DOHH2 (cell line): ENCODE results near the gene PALM.

Experiments
- H3F3A ChIP-seq: fragments of 200-600 bp; sonication (generic), shearing (Covaris generic); 2 replicates; pipeline ENCODE4 v1.6.0; 2016; ENCODE audit warnings: antibody characterized with exemption, mild to moderate bottlenecking; ENCODE audit not compliant: control insufficient read depth, insufficient read depth
- H3K27ac ChIP-seq: fragments of 200-600 bp; sonication (generic); 2 replicates; pipeline ENCODE4 v1.5.1; 2014; ENCODE audit warnings: low read depth, mild to moderate bottlenecking, low read length, moderate library complexity
- H3K27me3 ChIP-seq: fragments of 200-600 bp; sonication (generic); 2 replicates; pipeline ENCODE4 v1.6.1; 2014; ENCODE audit warnings: mild to moderate bottlenecking, low read length, mixed read lengths; ENCODE audit not compliant: control insufficient read depth
- H3K36me3 ChIP-seq: fragments of 200-600 bp; sonication (generic); 2 replicates; pipeline ENCODE4 v1.6.1; 2014; ENCODE audit warnings: mild to moderate bottlenecking, low read length, moderate library complexity, mixed read lengths; ENCODE audit not compliant: control insufficient read depth
- H3K4me1 ChIP-seq: fragments of 200-600 bp; sonication (generic); 2 replicates; pipeline ENCODE4 v1.6.1; 2014; ENCODE audit warnings: mild to moderate bottlenecking, low read length, mixed read lengths; ENCODE audit not compliant: control insufficient read depth
- H3K4me2 ChIP-seq: fragments of 200-600 bp; sonication (generic); 2 replicates; pipeline ENCODE4 v1.6.0; 2014; ENCODE audit warnings: mild to moderate bottlenecking, low read length, moderate library complexity
- H3K4me3 ChIP-seq: fragments of 200-600 bp; sonication (generic); 2 replicates; pipeline ENCODE4 v1.5.1; 2014; ENCODE audit warnings: mild to moderate bottlenecking, low read length, mixed read lengths
- H3K79me2 ChIP-seq: fragments of 200-600 bp; sonication (generic); 2 replicates; pipeline ENCODE4 v1.6.1; 2014; ENCODE audit warnings: mild to moderate bottlenecking, low read length, mixed read lengths; ENCODE audit not compliant: control insufficient read depth
- H3K9me2 ChIP-seq: fragments of 200-600 bp; sonication (generic); replicated peaks from 2 replicates; pipeline ENCODE4 v1.6.1; 2014; ENCODE audit warnings: mild to moderate bottlenecking, low read length, mixed read lengths; ENCODE audit not compliant: control insufficient read depth
- H3K9me3 ChIP-seq: fragments of 200-600 bp; sonication (generic); 2 replicates; pipeline ENCODE4 v1.6.1; 2014; ENCODE audit warnings: antibody characterized with exemption, low read length, mixed read lengths; ENCODE audit not compliant: control insufficient read depth, insufficient read depth
- H4K20me1 ChIP-seq: fragments of 200-600 bp; sonication (generic); 2 replicates; pipeline ENCODE4 v1.6.0; 2014; ENCODE audit warnings: low read depth, mild to moderate bottlenecking, antibody characterized with exemption, low read length, moderate library complexity; ENCODE audit not compliant: control insufficient read depth, insufficient read depth
- EZH2phosphoT487 ChIP-seq: fragments of 200-600 bp; sonication (generic); IDR thresholded peaks from 2 replicates; pipeline ENCODE4 v1.6.1; 2017; ENCODE audit warnings: borderline replicate concordance, mild to moderate bottlenecking, antibody characterized with exemption, low read length, moderate library complexity, mixed read lengths
- TF ChIP-seq, protein P1 (sequence below): fragments of 200-600 bp; sonication (generic); IDR thresholded peaks from one replicate; pipeline ENCODE4 v1.5.1; 2014; ENCODE audit warnings: antibody characterized with exemption, mild to moderate bottlenecking, low read depth, low read length; ENCODE audit not compliant: poor library complexity, severe bottlenecking

The PALM gene

DNA sequence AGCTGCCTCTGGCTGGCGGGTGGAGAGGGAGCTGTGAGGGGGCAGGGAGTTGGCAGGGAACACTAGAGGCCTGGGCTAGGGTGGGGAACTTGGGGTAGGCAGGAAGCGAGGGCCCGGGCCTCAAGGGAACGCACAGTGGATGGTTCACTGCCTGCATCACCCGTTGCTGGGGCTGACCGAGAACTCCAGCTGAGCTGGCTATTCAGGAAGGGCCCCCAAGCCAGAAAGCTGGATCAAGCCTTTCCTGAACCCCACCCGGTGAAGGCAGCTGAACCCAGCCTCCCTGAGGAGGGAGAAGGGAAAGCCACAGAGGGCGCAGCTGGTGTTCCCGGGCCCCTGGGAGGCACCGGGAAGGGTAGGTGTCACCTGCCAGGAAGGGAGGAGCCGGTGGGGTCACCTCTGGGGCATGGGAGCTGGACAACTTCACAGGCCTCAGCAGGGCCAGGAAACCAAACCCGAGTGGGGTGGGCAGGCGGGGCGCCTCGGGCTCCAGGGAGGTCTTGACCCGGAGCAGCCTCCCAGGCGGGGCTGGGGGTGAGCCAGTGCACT, 13.9 kb downstream of the PALM start:
- Histone ChIP-seq H3K27ac (no peak overlapping the region), H3K4me2 (peak overlapping the region; percentile 37), H4K20me1 (no peaks in the 10 kb centered on the region), H3K36me3 (no peaks in the 10 kb centered on the region), H3K9me2 (no peaks in the 10 kb centered on the region), H3K79me2 (no peaks in the 10 kb centered on the region), H3K4me3 (no peak overlapping the region), H3K4me1 (peaks cover 12% of the 10 kb centered on the region), H3K27me3 (peaks cover 12% of the 10 kb centered on the region), H3F3A (no peaks in the 10 kb centered on the region), H3K9me3 (no peaks in the 10 kb centered on the region)
- TF ChIP-seq, protein P1, sequence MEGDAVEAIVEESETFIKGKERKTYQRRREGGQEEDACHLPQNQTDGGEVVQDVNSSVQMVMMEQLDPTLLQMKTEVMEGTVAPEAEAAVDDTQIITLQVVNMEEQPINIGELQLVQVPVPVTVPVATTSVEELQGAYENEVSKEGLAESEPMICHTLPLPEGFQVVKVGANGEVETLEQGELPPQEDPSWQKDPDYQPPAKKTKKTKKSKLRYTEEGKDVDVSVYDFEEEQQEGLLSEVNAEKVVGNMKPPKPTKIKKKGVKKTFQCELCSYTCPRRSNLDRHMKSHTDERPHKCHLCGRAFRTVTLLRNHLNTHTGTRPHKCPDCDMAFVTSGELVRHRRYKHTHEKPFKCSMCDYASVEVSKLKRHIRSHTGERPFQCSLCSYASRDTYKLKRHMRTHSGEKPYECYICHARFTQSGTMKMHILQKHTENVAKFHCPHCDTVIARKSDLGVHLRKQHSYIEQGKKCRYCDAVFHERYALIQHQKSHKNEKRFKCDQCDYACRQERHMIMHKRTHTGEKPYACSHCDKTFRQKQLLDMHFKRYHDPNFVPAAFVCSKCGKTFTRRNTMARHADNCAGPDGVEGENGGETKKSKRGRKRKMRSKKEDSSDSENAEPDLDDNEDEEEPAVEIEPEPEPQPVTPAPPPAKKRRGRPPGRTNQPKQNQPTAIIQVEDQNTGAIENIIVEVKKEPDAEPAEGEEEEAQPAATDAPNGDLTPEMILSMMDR: no peak
- TF ChIP-seq EZH2phosphoT487: no peak

DNA sequence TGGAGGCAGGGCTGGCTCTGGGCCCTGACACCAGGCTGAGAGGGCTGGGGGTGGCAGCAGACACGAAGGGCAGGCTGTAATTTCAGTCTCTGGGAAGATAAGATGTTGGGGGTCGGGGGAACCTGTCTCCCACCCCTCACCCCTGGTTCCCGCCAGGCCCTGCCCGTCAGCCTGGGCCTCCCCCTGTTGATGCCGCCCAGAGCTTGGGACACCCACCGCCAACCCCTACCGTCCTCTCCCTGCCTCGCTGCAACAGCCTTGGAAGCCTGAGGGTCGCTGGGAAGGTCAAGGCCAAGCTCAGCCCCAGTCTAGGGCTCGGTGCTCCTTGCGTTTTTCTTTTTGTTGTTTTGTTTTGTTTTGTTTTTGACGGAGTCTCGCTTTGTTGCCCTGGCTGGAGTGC, 14.5 kb downstream of the PALM start:
- Histone ChIP-seq H4K20me1 (no peaks in the 10 kb centered on the region), H3K4me3 (no peak overlapping the region), H3F3A (no peaks in the 10 kb centered on the region), H3K9me2 (no peaks in the 10 kb centered on the region), H3K36me3 (no peaks in the 10 kb centered on the region), H3K9me3 (no peaks in the 10 kb centered on the region), H3K4me1 (peaks cover 12% of the 10 kb centered on the region), H3K79me2 (no peaks in the 10 kb centered on the region), H3K27me3 (peaks cover 12% of the 10 kb centered on the region), H3K4me2 (peak overlapping the region; percentile 37; the same call in 1 of the 2 replicates), H3K27ac (no peak overlapping the region)
- TF ChIP-seq, protein P1: no peak
- no peak for TF ChIP-seq EZH2phosphoT487

DNA sequence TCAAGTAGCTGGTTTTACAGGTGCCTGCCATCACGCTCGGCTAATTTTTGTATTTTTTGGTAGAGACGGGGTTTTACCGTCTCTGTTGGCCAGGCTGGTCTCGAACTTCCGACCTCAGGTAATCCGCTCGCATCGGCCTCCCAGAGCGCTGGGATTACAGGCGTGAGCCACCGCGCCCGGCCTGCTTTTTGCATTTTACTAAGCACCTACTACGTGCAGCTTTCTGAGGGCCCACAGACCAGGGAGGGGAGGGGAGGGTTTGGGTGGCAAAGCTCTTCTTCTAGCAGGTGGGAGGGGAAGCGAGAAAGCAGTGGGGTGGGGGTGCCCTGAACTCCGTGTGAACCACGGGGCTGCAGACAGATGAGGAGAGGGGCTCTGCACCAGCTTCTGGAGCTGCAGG, 15.0 kb downstream of the PALM start:
- H3K36me3 ChIP-seq: no peaks in the 10 kb centered on the region

More for the DNA sequence above, 15.0 kb downstream of the PALM start:
- H3K27me3 ChIP-seq: peaks cover 12% of the 10 kb centered on the region
- TF ChIP-seq, protein P1: no peak
- TF ChIP-seq EZH2phosphoT487: no peak
- H3F3A ChIP-seq: no peaks in the 10 kb centered on the region
- no peaks in the 10 kb centered on the region for H3K9me3 ChIP-seq
- no peak overlapping the region for H3K27ac ChIP-seq
- H3K9me2 ChIP-seq: no peaks in the 10 kb centered on the region
- H3K4me2 ChIP-seq: no peak overlapping the region
- no peaks in the 10 kb centered on the region for H4K20me1 ChIP-seq
- peaks cover 12% of the 10 kb centered on the region for H3K4me1 ChIP-seq
- no peaks in the 10 kb centered on the region for H3K79me2 ChIP-seq
- H3K4me3 ChIP-seq: no peak overlapping the region
